ENCODE measurements around the gene PTPRM. TPM values are rescaled to one million over a fixed set of nuclear protein-coding genes. Genes with fewer than 3 reads are reported as not detected.

The PTPRM gene
- total RNA-seq, 1 donor from 2014 or later: 131 TPM

DNA sequence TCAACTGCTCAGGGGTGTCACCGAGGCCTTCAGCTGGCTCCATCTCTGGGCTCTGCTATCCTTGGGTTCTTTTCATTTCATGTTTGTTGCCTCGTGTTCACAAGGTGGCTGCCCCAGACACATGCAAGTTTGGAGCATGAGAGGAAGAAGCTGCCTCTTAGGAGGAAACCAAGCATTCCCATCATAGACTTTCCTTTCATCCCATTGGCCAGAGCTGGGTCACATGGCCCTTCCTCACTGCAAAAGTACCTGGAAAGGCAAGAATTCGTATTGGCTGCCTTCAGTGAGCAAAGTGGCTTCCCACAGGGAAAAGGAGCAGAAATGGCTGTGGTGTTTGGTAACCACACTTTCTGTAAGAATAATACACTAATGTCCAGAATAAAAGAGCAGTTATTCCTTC is 886.4 kb downstream of the PTPRM start:
- Mint-ChIP-seq H3K4me1 (ENCODE audit: low read depth) (no peaks in the 10 kb centered on the region), H3K27ac (ENCODE audit: unreplicated experiment) (no peak overlapping the region), H3K36me3 (ENCODE audit: low read depth) (no peaks in the 10 kb centered on the region), H3K9me3 (ENCODE audit: low read depth) (no peaks in the 10 kb centered on the region), H3K27me3 (ENCODE audit: low read depth) (peaks cover 4% of the 10 kb centered on the region), H3K4me3 (ENCODE audit: unreplicated experiment) (no peak overlapping the region)
- no peak for TF ChIP-seq CTCF (IDR thresholded peaks at IDR 0.05)
- DNase-seq (ENCODE audit: low spot score): no peak

DNA sequence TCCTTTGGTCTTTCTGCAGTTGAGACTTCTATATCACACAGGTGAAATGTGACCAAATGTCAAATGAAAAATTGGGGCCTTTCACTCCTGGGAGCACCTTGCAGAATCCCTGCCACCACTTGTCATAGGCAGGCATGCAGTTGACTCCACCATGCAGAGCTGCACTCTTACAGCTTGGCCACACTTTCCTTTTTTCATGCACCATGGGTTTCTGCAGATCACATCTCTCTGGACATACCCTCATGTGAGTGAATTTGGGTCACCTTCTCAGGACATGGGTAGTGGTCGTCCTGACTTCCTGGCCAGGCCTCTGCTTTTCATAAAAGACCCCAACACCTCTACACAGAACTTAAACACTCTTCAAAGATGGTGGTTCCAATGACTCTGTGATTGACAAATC is 887.0 kb downstream of the PTPRM start:
- Mint-ChIP-seq H3K4me1 (ENCODE audit: low read depth) (no peaks in the 10 kb centered on the region), H3K27me3 (ENCODE audit: low read depth) (peaks cover 4% of the 10 kb centered on the region), H3K36me3 (ENCODE audit: low read depth) (no peaks in the 10 kb centered on the region), H3K4me3 (ENCODE audit: unreplicated experiment) (no peak overlapping the region), H3K9me3 (ENCODE audit: low read depth) (no peaks in the 10 kb centered on the region), H3K27ac (ENCODE audit: unreplicated experiment) (no peak overlapping the region)
- TF ChIP-seq CTCF (IDR thresholded peaks at IDR 0.05): no peak
- DNase-seq (ENCODE audit: low spot score): no peak

DNA sequence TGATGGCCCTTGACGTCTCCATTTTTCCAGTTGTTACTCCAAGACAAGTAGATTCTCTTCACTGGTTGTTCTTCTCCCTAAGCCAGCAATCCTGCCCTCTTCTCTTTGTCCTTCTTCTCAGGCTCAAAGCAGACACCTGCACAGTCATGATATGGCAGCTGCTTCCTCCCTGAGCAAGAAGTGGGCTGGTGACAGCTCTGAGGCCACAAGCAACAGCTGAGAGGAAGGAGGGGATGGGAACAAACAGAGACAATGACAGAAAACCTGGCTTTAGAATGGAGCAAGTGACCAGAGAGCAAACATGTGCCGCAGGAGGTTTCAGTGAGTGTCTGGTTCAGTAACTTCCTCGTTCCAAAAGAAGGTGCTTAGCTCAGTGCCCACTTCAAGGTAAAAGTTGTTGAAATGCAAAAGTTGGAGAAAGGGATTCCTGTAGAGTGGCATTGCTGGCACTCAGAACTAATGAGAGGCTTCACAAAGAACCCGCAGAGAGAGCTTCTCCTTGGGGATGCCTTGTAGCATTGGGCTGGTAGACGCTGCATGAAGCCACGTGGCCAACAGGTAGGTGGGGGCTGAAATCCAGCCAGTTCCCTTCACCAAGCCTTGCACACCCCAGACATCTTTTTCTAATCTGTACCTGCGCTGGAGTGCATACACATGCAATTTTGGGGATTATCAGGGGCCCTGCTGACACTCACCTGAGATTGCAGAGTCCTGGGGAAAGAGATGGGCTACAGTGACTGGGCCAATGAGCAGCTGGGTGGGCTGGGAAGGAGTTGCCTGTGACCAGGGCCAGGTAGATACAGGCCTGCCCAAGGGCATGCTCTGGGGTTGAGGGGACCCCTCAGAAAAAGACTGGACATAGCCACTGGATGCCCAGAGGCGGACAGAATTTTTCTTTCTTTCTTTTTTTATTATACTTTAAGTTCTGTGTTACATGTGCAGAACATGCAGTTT is 888.8 kb downstream of the PTPRM start:
- no peaks in the 10 kb centered on the region for H3K9me3 Mint-ChIP-seq (ENCODE audit: low read depth)
- DNase-seq (ENCODE audit: low spot score): no peak
- H3K27ac Mint-ChIP-seq (ENCODE audit: unreplicated experiment): no peak overlapping the region
- no peaks in the 10 kb centered on the region for H3K36me3 Mint-ChIP-seq (ENCODE audit: low read depth)
- TF ChIP-seq CTCF (IDR thresholded peaks at IDR 0.05): no peak
- peaks cover 4% of the 10 kb centered on the region for H3K27me3 Mint-ChIP-seq (ENCODE audit: low read depth)
- H3K4me3 Mint-ChIP-seq (ENCODE audit: unreplicated experiment): no peak overlapping the region
- H3K4me1 Mint-ChIP-seq (ENCODE audit: low read depth): no peaks in the 10 kb centered on the region
